HG03045 (cell line): Measurements from ENCODE around the gene LRP2.

Experiments used
- ATAC-seq: cut with Tn5 transposase; IDR thresholded peaks from one replicate; pipeline ENCODE4 v1.9.1; 2021; ENCODE audit warnings: mild to moderate bottlenecking, moderate library complexity; ENCODE audit not compliant: unreplicated experiment

LRP2 gene

GRCh38 chr2:169094676-169095075 lies 267.7 kb downstream of the LRP2 start:
- ATAC-seq, result no peak

GRCh38 chr2:169093535-169093934 lies 268.8 kb downstream of the LRP2 start:
- ATAC-seq, result no peak

DNA sequence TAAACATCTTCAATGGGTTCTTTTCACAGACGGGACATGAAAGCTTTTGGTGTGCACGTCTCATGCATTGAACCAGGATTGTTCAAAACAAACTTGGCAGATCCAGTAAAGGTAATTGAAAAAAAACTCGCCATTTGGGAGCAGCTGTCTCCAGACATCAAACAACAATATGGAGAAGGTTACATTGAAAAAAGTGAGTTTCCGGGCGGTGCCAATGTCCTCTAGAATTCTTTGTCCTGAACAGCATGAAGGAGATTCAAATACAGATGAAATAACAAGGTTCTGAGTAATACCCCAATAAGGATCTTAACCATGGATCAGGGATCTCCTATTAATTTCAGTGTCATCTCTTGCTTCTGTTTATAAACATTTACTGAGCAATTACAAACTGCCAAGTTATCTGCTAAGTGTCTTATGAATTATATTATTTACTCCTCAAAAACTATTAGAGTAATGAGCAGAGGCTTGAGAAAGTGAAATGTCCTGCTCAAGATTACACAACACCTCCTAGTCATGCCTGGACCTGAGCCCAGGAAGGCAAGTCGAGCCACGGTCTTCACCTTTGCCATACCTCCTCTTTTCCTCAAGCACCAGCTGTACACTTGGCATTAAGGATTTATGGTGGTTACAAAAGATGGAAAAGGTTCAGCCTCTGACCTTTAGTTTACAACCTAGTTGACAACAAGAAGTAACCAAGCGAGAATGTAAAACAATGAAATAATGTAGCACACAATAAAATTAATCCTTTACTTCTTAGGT lies 270.4 kb downstream of the LRP2 start:
- ATAC-seq, result no peak

GRCh38 chr2:169091256-169091655 lies 271.1 kb downstream of the LRP2 start:
- no peak for ATAC-seq

DNA sequence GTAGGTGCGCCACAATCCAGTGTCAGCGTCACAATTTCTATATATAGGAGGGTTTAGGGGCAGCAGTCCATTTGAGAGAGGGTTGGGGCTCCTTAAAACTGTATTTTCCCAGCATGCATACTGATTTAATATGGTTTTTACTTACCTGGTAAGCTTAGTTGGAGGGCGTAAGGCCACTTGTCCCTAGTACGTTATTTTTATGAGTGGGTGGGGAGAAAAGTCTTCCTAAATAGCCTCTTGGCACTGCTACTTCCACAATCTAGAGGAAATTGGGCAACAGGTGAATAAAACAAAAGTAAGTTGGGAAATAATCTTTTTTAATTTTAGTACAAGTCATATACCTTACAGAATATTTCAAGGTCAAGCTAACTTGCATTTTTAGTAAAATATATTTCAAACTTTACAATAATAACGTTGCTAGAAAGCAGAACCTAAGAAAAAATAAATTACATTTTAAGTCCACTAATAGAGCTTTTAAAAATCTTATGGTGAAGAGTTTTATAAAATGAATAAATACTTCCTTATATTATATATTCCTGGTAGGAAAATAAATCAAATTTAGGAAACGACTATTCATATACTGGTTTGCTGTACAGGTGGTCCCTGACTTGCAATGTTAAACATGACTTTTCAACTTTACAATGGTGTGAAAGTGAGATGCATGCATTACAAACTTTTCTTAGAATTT lies 272.1 kb downstream of the LRP2 start:
- no peak for ATAC-seq

DNA sequence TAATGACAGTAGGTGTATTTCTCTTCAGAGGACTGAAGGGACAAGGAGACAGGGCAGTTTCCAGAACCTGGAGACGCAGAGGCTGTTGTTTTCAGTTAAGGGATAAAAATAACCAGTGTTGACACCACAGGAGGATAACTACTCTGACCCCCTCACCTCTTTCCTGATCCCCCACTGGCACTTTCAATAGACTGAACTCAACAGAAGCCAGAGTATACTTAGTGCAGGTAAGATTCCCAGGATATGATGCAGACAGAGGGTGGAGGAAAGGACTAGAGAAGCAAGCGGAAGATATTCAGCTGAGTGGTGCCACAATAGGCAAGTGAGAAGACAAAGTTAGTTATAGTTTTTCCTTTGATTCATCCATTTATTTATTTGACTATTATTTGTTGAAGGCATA lies 273.2 kb downstream of the LRP2 start:
- no peak for ATAC-seq

DNA sequence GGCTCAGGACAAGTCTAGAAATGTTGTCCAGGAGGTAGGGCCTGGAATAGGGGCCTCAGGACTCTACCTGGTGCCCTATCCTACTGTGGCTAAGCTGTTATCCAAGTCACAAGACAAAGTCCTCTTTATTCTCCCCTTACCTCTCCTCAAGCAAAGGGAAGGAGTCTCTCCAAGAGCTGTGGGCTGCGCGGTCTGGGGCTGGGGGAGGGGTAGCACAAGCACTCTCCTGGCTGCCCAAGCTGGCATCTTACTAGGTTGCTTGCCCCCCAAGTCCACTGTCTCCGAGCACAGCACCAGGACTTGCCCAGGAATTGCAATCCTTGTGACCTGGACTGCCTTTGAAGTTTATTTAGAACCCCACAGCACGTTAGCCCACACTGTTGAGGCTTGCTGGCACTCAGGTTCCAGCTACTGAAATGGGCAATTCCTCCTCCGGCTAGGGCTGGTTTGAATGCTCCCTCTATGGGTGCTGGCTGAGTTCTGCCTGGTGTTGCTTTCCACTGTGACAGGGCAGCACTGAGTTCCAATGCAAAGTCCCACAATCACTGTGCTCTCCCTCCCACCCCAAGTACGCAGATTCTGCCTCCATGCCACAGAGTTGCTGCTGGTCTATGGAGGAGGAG lies 274.5 kb downstream of the LRP2 start:
- ATAC-seq, result no peak

DNA sequence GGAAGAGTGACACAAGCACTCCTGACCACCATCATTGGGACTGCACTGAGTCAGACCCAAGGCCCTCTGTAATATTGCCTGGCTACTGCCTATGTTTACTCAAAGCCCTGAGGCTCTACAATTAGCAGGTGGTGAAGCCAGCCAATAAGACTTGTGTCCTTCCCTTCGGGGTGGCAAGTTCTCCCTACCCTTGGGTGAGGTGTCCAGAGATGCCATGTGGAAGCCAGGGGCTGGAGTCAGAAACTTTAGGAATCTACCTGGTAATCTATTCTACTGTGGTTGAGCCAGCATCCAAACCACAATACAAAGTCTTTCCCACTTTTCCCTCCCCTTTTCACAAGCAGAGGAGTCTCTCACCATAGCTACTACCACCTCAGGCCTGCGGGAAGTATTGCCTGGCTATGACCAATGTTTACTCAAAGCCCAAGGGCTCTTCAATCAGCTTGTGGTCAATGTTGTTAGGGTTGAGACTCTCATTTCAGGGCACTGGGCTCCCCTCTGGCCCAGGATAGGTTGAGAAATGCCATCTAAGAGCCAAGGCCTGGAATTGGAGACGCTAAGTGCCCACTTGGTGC lies 275.4 kb downstream of the LRP2 start:
- no peak for ATAC-seq

DNA sequence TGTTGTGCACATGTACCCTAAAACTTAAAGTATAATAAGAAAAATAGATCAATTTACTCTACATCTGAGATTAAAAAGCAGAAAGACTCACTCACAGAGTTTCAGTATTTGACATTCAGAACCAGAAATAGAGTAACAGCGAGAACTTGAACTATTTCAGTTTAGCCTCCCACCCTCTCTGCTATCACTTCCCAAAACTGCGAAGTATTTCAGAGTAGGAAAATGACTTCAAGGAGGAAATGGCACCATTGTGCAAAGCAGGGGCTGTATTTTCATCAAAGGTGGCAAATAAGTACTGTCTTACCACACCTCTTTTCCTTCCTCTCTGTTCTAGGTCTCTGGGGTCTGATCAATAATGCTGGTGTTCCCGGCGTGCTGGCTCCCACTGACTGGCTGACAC lies 279.3 kb downstream of the LRP2 start:
- peak; percentile 63 for ATAC-seq

DNA sequence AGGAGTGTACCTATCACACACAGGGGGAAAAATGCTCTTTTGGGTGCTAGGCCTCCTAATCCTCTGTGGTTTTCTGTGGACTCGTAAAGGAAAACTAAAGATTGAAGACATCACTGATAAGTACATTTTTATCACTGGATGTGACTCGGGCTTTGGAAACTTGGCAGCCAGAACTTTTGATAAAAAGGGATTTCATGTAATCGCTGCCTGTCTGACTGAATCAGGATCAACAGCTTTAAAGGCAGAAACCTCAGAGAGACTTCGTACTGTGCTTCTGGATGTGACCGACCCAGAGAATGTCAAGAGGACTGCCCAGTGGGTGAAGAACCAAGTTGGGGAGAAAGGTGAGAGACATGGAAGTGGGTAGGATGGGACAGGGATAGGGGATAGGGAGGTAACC lies 280.8 kb downstream of the LRP2 start:
- no peak for ATAC-seq

- ATAC-seq, result peak; percentile 87
Observed at GRCh38 chr2:169080250-169081069, 281.9 kb downstream of the LRP2 start.

DNA sequence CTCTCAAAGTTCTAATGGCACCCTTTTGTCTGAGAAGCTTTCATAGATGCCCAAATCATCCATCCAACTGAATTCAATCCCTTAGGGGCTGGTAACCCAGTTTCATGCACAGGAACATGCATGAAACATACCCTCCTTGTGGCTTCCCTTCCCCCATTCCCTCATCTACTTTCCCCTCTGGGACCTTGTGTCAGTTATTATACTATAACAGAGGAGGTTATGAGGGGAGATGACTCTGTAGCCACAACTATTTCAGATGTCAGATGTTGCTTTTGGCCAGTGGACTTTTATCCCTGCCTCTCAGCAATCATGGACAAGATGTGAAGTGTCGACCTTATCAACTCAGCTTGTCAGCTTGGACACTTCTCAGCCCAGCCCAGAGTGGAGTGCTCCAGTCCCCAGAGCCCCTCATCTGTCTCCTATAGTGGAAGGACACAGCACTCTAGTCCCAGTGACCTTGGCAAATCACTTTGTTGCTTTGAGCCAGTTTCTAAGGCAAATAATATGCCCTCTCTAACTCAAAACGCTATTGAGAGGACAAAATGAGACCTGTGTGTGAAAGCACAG lies 284.6 kb downstream of the LRP2 start:
- ATAC-seq, result no peak
